ENCODE measurements around the gene PSMD2. TPM values are rescaled to one million over a fixed set of nuclear protein-coding genes. Genes with fewer than 3 reads are reported as not detected.

PSMD2 gene
- total RNA-seq, 1 donor from 2014 or later, result 255 TPM

GRCh38 chr3:184353546-184353941 is 54.5 kb downstream of the PSMD2 start:
- no peak for DNase-seq (ENCODE audit: extremely low spot score, unreplicated experiment)
- Mint-ChIP-seq H3K9me3 (no peaks in the 10 kb centered on the region), H3K4me3 (no peak overlapping the region), H3K27ac (no peak overlapping the region), H3K27me3 (no peaks in the 10 kb centered on the region), H3K4me1 (ENCODE audit: unreplicated experiment) (peaks cover 29% of the 10 kb centered on the region), H3K36me3 (peaks cover 13% of the 10 kb centered on the region)
- no peak for TF ChIP-seq CTCF (conservative IDR thresholded peaks at IDR 0.05)

- DNase-seq (ENCODE audit: extremely low spot score, unreplicated experiment), result no peak
- H3K4me3 Mint-ChIP-seq, result no peak overlapping the region
- no peaks in the 10 kb centered on the region for H3K9me3 Mint-ChIP-seq
- peak; percentile 80 for TF ChIP-seq CTCF (conservative IDR thresholded peaks at IDR 0.05)
- H3K36me3 Mint-ChIP-seq, result peaks cover 13% of the 10 kb centered on the region
- H3K27ac Mint-ChIP-seq, result no peak overlapping the region
- peaks cover 25% of the 10 kb centered on the region for H3K4me1 Mint-ChIP-seq (ENCODE audit: unreplicated experiment)
- H3K27me3 Mint-ChIP-seq, result no peaks in the 10 kb centered on the region
These were observed 55.2 kb downstream of the PSMD2 start for GRCh38 chr3:184354121-184354728.

- H3K27me3 Mint-ChIP-seq, result no peaks in the 10 kb centered on the region
- H3K4me1 Mint-ChIP-seq (ENCODE audit: unreplicated experiment), result peaks cover 23% of the 10 kb centered on the region
- H3K27ac Mint-ChIP-seq, result no peak overlapping the region
- no peaks in the 10 kb centered on the region for H3K9me3 Mint-ChIP-seq
- no peak for DNase-seq (ENCODE audit: extremely low spot score, unreplicated experiment)
- peaks cover 13% of the 10 kb centered on the region for H3K36me3 Mint-ChIP-seq
- no peak overlapping the region for H3K4me3 Mint-ChIP-seq
- TF ChIP-seq CTCF (conservative IDR thresholded peaks at IDR 0.05), result no peak
These were observed 55.7 kb downstream of the PSMD2 start for GRCh38 chr3:184354754-184355153.

GRCh38 chr3:184355261-184356040 is 56.4 kb downstream of the PSMD2 start:
- peak overlapping the region; percentile 43 for H3K27ac Mint-ChIP-seq

More at GRCh38 chr3:184355261-184356040, 56.4 kb downstream of the PSMD2 start:
- H3K4me3 Mint-ChIP-seq, result peak overlapping the region; percentile 11
- H3K27me3 Mint-ChIP-seq, result no peaks in the 10 kb centered on the region
- no peak for DNase-seq (ENCODE audit: extremely low spot score, unreplicated experiment)
- peaks cover 13% of the 10 kb centered on the region for H3K36me3 Mint-ChIP-seq
- TF ChIP-seq CTCF (conservative IDR thresholded peaks at IDR 0.05), result no peak
- peaks cover 25% of the 10 kb centered on the region for H3K4me1 Mint-ChIP-seq (ENCODE audit: unreplicated experiment)
- no peaks in the 10 kb centered on the region for H3K9me3 Mint-ChIP-seq

All from type B pancreatic cell (in vitro differentiated cells).